Measurements from ENCODE around the gene HMCN2.

Gene HMCN2, protein sequence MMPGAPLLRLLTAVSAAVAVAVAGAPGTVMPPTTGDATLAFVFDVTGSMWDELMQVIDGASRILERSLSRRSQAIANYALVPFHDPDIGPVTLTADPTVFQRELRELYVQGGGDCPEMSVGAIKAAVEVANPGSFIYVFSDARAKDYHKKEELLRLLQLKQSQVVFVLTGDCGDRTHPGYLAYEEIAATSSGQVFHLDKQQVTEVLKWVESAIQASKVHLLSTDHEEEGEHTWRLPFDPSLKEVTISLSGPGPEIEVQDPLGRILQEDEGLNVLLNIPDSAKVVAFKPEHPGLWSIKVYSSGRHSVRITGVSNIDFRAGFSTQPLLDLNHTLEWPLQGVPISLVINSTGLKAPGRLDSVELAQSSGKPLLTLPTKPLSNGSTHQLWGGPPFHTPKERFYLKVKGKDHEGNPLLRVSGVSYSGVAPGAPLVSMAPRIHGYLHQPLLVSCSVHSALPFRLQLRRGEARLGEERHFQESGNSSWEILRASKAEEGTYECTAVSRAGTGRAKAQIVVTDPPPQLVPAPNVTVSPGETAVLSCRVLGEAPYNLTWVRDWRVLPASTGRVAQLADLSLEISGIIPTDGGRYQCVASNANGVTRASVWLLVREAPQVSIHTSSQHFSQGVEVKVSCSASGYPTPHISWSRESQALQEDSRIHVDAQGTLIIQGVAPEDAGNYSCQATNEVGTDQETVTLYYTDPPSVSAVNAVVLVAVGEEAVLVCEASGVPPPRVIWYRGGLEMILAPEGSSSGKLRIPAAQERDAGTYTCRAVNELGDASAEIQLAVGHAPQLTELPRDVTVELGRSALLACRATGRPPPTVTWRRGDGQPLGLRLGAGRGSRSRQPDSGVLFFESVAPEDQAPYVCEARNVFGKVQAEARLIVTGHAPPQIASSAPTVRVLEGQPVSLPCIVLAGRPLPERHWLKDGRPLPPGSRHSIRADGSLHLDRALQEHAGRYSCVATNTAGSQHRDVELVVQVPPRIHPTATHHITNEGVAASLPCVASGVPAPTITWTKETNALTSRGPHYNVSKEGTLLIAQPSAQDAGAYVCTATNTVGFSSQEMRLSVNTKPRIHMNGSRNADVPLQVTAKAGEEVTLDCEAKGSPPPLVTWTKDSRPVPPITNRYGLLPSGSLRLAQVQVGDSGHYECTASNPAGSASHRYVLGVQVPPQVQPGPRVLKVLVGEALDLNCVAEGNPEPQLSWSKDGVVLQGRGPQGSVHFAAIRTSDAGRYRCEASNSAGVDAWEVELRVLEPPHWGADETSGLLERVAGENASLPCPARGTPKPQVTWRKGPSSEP (N-terminal part only)

DNA sequence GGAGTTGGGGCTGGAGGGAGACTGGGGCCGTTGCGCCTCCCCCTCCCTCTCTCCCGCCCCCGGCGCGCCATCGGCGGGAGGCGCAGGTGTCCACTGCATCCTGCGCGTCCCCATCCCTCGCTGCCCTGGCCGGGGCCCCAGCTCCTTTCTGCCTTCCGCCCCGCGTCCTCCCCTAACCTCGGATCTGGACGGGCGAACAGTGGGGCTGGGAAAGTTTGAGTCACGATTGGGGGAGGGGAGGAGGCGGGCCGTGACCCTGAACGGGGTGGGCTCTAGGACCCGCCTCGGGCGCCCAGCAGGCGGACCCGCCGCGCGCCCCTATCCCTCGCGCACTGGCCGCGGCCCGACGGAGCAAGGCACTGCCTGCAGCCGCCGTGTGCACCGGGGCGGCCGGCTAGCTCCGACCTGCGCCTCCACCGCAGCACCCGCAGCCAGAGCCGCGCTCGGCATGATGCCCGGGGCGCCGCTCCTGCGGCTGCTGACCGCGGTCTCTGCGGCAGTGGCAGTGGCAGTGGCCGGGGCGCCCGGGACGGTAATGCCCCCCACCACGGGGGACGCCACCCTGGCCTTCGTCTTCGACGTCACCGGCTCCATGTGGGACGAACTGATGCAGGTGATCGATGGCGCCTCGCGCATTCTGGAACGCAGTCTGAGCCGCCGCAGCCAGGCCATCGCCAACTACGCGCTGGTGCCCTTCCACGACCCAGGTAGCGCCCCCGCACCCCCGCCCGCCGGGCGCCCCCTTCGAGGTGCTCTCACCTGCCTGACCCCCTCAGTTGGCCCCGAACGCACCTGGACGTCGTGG is at the start of gene HMCN2:
Gene HMCN2, plus strand, starts transcription at position 330 of the 805 bp plus-strand sequence. Its CDS starts 119 bp downstream, at position 449.
- H3K79me2 ChIP-seq (ENCODE audit: low read length) = no peaks in the 10 kb centered on the region
- H3K4me2 ChIP-seq (ENCODE audit: low read depth, low read length) = no peak within 1 kb of the TSS
- no peaks in the 10 kb centered on the region for H3K9me2 ChIP-seq (replicated peaks; ENCODE audit: insufficient read depth, low read length)
- no peak within 1 kb of the TSS for H3K27ac ChIP-seq (ENCODE audit: low read length)
- no peak within 1 kb of the TSS for H3K4me3 ChIP-seq (ENCODE audit: low read length)
- TF ChIP-seq EZH2phosphoT487 (IDR thresholded peaks at IDR 0.05; ENCODE audit: low read length) = no peak
- TF ChIP-seq EZH2 (optimal IDR thresholded peaks at IDR 0.05; ENCODE audit: low read depth, low read length) = no peak
- TF ChIP-seq, protein P1, sequence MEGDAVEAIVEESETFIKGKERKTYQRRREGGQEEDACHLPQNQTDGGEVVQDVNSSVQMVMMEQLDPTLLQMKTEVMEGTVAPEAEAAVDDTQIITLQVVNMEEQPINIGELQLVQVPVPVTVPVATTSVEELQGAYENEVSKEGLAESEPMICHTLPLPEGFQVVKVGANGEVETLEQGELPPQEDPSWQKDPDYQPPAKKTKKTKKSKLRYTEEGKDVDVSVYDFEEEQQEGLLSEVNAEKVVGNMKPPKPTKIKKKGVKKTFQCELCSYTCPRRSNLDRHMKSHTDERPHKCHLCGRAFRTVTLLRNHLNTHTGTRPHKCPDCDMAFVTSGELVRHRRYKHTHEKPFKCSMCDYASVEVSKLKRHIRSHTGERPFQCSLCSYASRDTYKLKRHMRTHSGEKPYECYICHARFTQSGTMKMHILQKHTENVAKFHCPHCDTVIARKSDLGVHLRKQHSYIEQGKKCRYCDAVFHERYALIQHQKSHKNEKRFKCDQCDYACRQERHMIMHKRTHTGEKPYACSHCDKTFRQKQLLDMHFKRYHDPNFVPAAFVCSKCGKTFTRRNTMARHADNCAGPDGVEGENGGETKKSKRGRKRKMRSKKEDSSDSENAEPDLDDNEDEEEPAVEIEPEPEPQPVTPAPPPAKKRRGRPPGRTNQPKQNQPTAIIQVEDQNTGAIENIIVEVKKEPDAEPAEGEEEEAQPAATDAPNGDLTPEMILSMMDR (IDR thresholded peaks at IDR 0.05; ENCODE audit: low read length) = no peak
- H2AFZ ChIP-seq (ENCODE audit: low read length) = no peak within 1 kb of the TSS
- DNase-seq = no peak
- H3K36me3 ChIP-seq (replicated peaks; ENCODE audit: insufficient read depth, low read length) = no peaks in the 10 kb centered on the region
- no peaks in the 10 kb centered on the region for H3K9me3 ChIP-seq (replicated peaks; ENCODE audit: insufficient read depth, low read length)
- no peaks in the 10 kb centered on the region for H4K20me1 ChIP-seq (ENCODE audit: insufficient read depth, low read length)
- H3K27me3 ChIP-seq (replicated peaks; ENCODE audit: insufficient read depth, low read length) = peaks cover 99% of the 10 kb centered on the region
- H3K4me1 ChIP-seq (ENCODE audit: low read length) = no peaks in the 10 kb centered on the region
- no peaks in the 10 kb centered on the region for H3F3A ChIP-seq (ENCODE audit: insufficient read depth, low read length)
- H3K9ac ChIP-seq (ENCODE audit: low read length) = no peak within 1 kb of the TSS

DNA sequence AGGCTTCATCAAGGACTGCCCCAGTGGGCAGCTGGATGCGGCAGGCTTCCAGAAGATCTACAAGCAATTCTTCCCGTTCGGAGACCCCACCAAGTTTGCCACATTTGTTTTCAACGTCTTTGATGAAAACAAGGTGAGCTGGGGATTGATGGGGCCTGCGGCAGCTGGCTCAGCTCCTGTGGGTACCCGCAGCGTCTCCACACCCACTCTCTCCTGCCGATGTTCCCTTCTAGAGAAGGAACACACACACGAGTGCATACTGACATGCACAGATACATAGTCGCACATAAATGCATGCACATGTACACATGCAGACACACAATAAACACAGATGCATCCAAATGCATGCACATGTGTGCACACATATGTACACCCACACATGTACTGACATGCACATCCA is 47.7 kb upstream of the HMCN2 start:
- no peaks in the 10 kb centered on the region for H4K20me1 ChIP-seq (ENCODE audit: insufficient read depth, low read length)
- H3K9me2 ChIP-seq (replicated peaks; ENCODE audit: insufficient read depth, low read length) = no peaks in the 10 kb centered on the region
- peaks cover 77% of the 10 kb centered on the region for H3K27me3 ChIP-seq (replicated peaks; ENCODE audit: insufficient read depth, low read length)
- H3K27ac ChIP-seq (ENCODE audit: low read length) = no peak overlapping the region
- no peaks in the 10 kb centered on the region for H3K36me3 ChIP-seq (replicated peaks; ENCODE audit: insufficient read depth, low read length)
- no peaks in the 10 kb centered on the region for H3K4me1 ChIP-seq (ENCODE audit: low read length)
- H2AFZ ChIP-seq (ENCODE audit: low read length) = no peak overlapping the region
- H3K4me3 ChIP-seq (ENCODE audit: low read length) = no peak overlapping the region
- TF ChIP-seq EZH2phosphoT487 (IDR thresholded peaks at IDR 0.05; ENCODE audit: low read length) (no peak), EZH2 (optimal IDR thresholded peaks at IDR 0.05; ENCODE audit: low read depth, low read length) (no peak)
- TF ChIP-seq, protein P1 (IDR thresholded peaks at IDR 0.05; ENCODE audit: low read length) = no peak
- H3K4me2 ChIP-seq (ENCODE audit: low read depth, low read length) = no peak overlapping the region
- H3K79me2 ChIP-seq (ENCODE audit: low read length) = no peaks in the 10 kb centered on the region
- H3K9ac ChIP-seq (ENCODE audit: low read length) = no peak overlapping the region
- H3K9me3 ChIP-seq (replicated peaks; ENCODE audit: insufficient read depth, low read length) = no peaks in the 10 kb centered on the region
- H3F3A ChIP-seq (ENCODE audit: insufficient read depth, low read length) = no peaks in the 10 kb centered on the region
- DNase-seq = no peak

DNA sequence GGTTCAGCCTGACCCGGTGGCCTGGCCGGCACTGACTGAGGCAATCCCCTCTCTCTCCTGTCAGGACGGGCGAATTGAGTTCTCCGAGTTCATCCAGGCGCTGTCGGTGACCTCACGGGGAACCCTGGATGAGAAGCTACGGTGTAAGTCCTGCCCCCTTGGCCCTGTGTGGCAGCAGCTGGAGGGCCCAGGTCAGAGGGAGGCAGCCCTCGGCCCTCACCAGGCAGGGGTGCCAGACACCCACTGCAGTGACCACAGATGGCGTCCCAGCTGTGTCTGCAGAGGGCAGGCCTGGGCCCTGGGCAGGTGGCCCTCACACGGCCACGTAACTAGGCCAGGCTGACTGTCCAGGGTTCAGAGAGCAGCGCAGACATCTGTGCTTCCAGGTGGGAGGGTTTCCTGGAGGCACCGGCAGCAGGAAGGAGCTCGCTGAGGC is 45.9 kb upstream of the HMCN2 start:
- no peaks in the 10 kb centered on the region for H3F3A ChIP-seq (ENCODE audit: insufficient read depth, low read length)
- no peaks in the 10 kb centered on the region for H3K9me2 ChIP-seq (replicated peaks; ENCODE audit: insufficient read depth, low read length)
- no peaks in the 10 kb centered on the region for H4K20me1 ChIP-seq (ENCODE audit: insufficient read depth, low read length)
- H3K4me2 ChIP-seq (ENCODE audit: low read depth, low read length) = no peak overlapping the region
- no peaks in the 10 kb centered on the region for H3K79me2 ChIP-seq (ENCODE audit: low read length)
- no peak for DNase-seq
- no peak overlapping the region for H2AFZ ChIP-seq (ENCODE audit: low read length)
- peaks cover 75% of the 10 kb centered on the region for H3K27me3 ChIP-seq (replicated peaks; ENCODE audit: insufficient read depth, low read length)
- no peaks in the 10 kb centered on the region for H3K36me3 ChIP-seq (replicated peaks; ENCODE audit: insufficient read depth, low read length)
- no peak overlapping the region for H3K4me3 ChIP-seq (ENCODE audit: low read length)
- H3K9me3 ChIP-seq (replicated peaks; ENCODE audit: insufficient read depth, low read length) = no peaks in the 10 kb centered on the region
- H3K9ac ChIP-seq (ENCODE audit: low read length) = no peak overlapping the region
- no peak overlapping the region for H3K27ac ChIP-seq (ENCODE audit: low read length)
- TF ChIP-seq EZH2phosphoT487 (IDR thresholded peaks at IDR 0.05; ENCODE audit: low read length) (no peak), EZH2 (optimal IDR thresholded peaks at IDR 0.05; ENCODE audit: low read depth, low read length) (no peak)
- TF ChIP-seq, protein P1 (IDR thresholded peaks at IDR 0.05; ENCODE audit: low read length) = no peak
- H3K4me1 ChIP-seq (ENCODE audit: low read length) = no peaks in the 10 kb centered on the region
